ENCODE data around the gene CCDC192. TPM values are rescaled to one million over a fixed set of nuclear protein-coding genes. Genes with fewer than 3 reads are reported as not detected.

Gene CCDC192
- total and polyA plus RNA-seq, 2 donors (not counting 3 experiments of a cell fraction or from before 2014, with no cell fraction given): not detected

DNA sequence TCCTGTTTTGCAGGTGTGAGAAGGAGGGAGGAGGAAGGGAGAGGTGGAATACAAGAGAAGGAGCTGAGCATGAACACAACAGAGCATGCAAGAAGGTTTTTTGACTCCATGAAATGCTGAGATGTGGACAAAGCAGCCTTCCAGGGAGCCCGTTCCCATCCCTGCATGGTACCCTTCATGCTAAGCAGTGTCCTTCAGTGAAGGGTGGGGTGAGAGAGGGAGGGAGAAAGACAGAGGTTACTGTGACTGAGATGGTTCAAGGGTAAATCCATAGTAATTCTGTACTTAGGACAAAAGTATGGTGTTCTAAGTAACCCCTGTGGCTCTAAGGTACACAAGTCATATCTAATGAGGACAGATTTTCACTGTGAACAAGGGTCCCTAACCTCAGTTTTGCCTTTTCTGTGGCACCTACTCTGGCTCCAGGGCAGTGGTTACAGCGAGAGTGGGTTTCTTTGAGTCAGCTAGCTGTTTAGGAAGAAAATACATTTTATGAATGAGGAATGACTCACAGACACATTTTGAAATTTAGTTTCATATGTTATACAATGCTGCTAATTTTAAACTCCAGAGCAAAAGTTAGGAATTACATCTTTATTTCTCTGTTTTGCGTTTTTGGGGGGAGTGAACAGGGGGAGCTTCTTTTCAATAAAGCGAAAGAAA lies 195.5 kb downstream of the CCDC192 start:
- H3K27ac ChIP-seq (ENCODE audit: insufficient read depth, low read depth, low read length): no peak overlapping the region
- no peak overlapping the region for H2AFZ ChIP-seq (ENCODE audit: low read depth, low read length)
- dilution Hi-C loops (cut with MboI; ENCODE audit: extremely low pct_ligation_motif_present, low sequenced_read_pairs): no loop called here
- CTCF ChIA-PET: interaction anchor here (0.9 to 1.8 kb wide), 7 partner anchors 10 to 335 kb away, joined by 3 to 10 read pairs (median 4); no protein-coding TSS in a partner anchor
- H3K9me1 ChIP-seq (replicated peaks; ENCODE audit: control insufficient read depth, extremely low read depth, insufficient read depth, low read length): no peaks in the 10 kb centered on the region
- no peak overlapping the region for H3K4me2 ChIP-seq (ENCODE audit: insufficient read depth, low read length)
- H3K9ac ChIP-seq (replicated peaks; ENCODE audit: extremely low read depth, insufficient read depth, low read length): no peak overlapping the region
- no peaks in the 10 kb centered on the region for H3K4me1 ChIP-seq (ENCODE audit: control insufficient read depth, extremely low read depth, insufficient read depth, low read length)
- H3K9me3 ChIP-seq (replicated peaks; ENCODE audit: control insufficient read depth, insufficient read depth, low read length): no peaks in the 10 kb centered on the region
- H3K27me3 ChIP-seq (ENCODE audit: control insufficient read depth in 2 of 2, insufficient read depth in 2 of 2, low read length in 2 of 2): no peaks in the 10 kb centered on the region
- POLR2A ChIA-PET: no interaction called here
- FAIRE-seq: no peak
- H4K20me1 ChIP-seq (replicated peaks; ENCODE audit: control insufficient read depth, extremely low read depth, insufficient read depth, low read length): no peaks in the 10 kb centered on the region
- DNase-seq (ENCODE audit: low read depth, low spot score): no peak
- H3K4me3 ChIP-seq (replicated peaks in 1 of 3; ENCODE audit: insufficient read depth in 1 of 3, low read depth in 1 of 3, low read length in 3 of 3): no peak overlapping the region
- H3K36me3 ChIP-seq (ENCODE audit: control insufficient read depth in 2 of 2, extremely low read depth in 1 of 2, insufficient read depth in 2 of 2, low read length in 2 of 2): no peaks in the 10 kb centered on the region
- no TSS peak for BruUV-seq (replicated peaks)
- no peak for TF ChIP-seq POLR2AphosphoS5 (IDR thresholded peaks at IDR 0.05; ENCODE audit: insufficient read depth, low read depth, low read length)
- no peak for TF ChIP-seq POLR2A (IDR thresholded peaks at IDR 0.05; ENCODE audit: low read depth, low read length)
- no peak for TF ChIP-seq FOS (IDR thresholded peaks at IDR 0.05; ENCODE audit: borderline replicate concordance, insufficient read depth, low read length)
- no peak for TF ChIP-seq EZH2 (IDR thresholded peaks at IDR 0.05; ENCODE audit: borderline replicate concordance, low read depth, low read length, severe bottlenecking)
- TF ChIP-seq, protein P1, sequence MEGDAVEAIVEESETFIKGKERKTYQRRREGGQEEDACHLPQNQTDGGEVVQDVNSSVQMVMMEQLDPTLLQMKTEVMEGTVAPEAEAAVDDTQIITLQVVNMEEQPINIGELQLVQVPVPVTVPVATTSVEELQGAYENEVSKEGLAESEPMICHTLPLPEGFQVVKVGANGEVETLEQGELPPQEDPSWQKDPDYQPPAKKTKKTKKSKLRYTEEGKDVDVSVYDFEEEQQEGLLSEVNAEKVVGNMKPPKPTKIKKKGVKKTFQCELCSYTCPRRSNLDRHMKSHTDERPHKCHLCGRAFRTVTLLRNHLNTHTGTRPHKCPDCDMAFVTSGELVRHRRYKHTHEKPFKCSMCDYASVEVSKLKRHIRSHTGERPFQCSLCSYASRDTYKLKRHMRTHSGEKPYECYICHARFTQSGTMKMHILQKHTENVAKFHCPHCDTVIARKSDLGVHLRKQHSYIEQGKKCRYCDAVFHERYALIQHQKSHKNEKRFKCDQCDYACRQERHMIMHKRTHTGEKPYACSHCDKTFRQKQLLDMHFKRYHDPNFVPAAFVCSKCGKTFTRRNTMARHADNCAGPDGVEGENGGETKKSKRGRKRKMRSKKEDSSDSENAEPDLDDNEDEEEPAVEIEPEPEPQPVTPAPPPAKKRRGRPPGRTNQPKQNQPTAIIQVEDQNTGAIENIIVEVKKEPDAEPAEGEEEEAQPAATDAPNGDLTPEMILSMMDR (IDR thresholded peaks at IDR 0.05; ENCODE audit: extremely low read depth in 1 of 2, insufficient read depth in 1 of 2, low read depth in 1 of 2, low read length in 2 of 2): no peak
- TF ChIP-seq, protein P2, sequence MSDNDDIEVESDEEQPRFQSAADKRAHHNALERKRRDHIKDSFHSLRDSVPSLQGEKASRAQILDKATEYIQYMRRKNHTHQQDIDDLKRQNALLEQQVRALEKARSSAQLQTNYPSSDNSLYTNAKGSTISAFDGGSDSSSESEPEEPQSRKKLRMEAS (IDR thresholded peaks at IDR 0.05; ENCODE audit: insufficient read depth, insufficient read length): no peak
- TF ChIP-seq MYC (IDR thresholded peaks at IDR 0.05; ENCODE audit: low read depth, low read length): no peak
- no peak for TF ChIP-seq GATA2 (IDR thresholded peaks at IDR 0.05; ENCODE audit: insufficient read depth, insufficient read length, low read depth, low read length)
- no peak for TF ChIP-seq JUN (IDR thresholded peaks at IDR 0.05; ENCODE audit: borderline replicate concordance, insufficient read depth, insufficient read length, low read depth)
- intact Hi-C loops (cut with micrococcal nuclease): no loop called here
- no peaks in the 10 kb centered on the region for H3K79me2 ChIP-seq (ENCODE audit: control insufficient read depth, insufficient read depth, low read length)

All from endothelial cell of umbilical vein (primary cell).